ENCODE results near the gene DCST1. TPM values are rescaled to one million over a fixed set of nuclear protein-coding genes. Genes with fewer than 3 reads are reported as not detected.

The DCST1 gene
- polyA plus RNA-seq, 2 of the 4 experiments (the other 2 are of a cell fraction), result 0.06 TPM; not detected in 1

- ATAC-seq, result no peak
- DNase-seq (ENCODE audit: low read depth in 1 of 2, low spot score in 1 of 2), result no peak
- Histone ChIP-seq H3K27ac (peak overlapping the region; percentile 96 to 99), H3K4me1 (peaks cover 74% of the 10 kb centered on the region), H3K4me2 (peak overlapping the region; percentile 76), H3K4me3 (peak overlapping the region; percentile 29), H3K9me3 (no peaks in the 10 kb centered on the region)
- ChIA-PET CTCF (interaction anchor here (0.6 to 2.2 kb wide), 7 partner anchors 67 to 120 kb away, joined by 3 to 8 read pairs (median 3); no protein-coding TSS in a partner anchor), POLR2A (interaction anchor here (0.6 to 2.8 kb wide), 6 partner anchors 9 to 63 kb away, joined by 3 to 23 read pairs (median 12); partner anchors contain the start of genes CKS1B and SHC1)
- TF ChIP-seq ZSCAN20 (CRISPR knock-in tag; IDR thresholded peaks at IDR 0.05), result no peak
- TF ChIP-seq KDM5A (IDR thresholded peaks at IDR 0.05), result no peak
- no peak for TF ChIP-seq NFE2L2 (conservative IDR thresholded peaks at IDR 0.05; ENCODE audit: low read length)
- TF ChIP-seq PHF8 (IDR thresholded peaks at IDR 0.05; ENCODE audit: borderline replicate concordance, low read depth), result no peak
- no peak for TF ChIP-seq NPAS2 (CRISPR knock-in tag; IDR thresholded peaks at IDR 0.05; ENCODE audit: borderline replicate concordance)
- TF ChIP-seq ESRRA (IDR thresholded peaks at IDR 0.05; ENCODE audit: borderline replicate concordance, low read length), result no peak
- TF ChIP-seq ATOH8 (CRISPR knock-in tag; IDR thresholded peaks at IDR 0.05; ENCODE audit: low read depth), result no peak
- no peak for TF ChIP-seq E2F6 (IDR thresholded peaks at IDR 0.05; ENCODE audit: borderline replicate concordance, low read depth)
- no peak for TF ChIP-seq GATA3 (IDR thresholded peaks at IDR 0.05; ENCODE audit: borderline replicate concordance)
- no peak for TF ChIP-seq HEYL (CRISPR knock-in tag; IDR thresholded peaks at IDR 0.05)
- WGBS (ENCODE audit: missing lambda C conversion rate), result 57% methylated on average over 6 of the region's 6 CpGs
- no peak for FAIRE-seq
These were observed 15.7 kb upstream of the DCST1 start for GRCh38 chr1:155017946-155018316.

GRCh38 chr1:155018617-155019348 is 14.8 kb upstream of the DCST1 start:
- Histone ChIP-seq H3K4me1 (peaks cover 74% of the 10 kb centered on the region), H3K4me3 (no peak overlapping the region), H3K9me3 (no peaks in the 10 kb centered on the region), H3K27ac (peak overlapping the region; percentile 96 to 99), H3K4me2 (peak overlapping the region; percentile 76; the same call in 2 of the 3 replicates)
- no peak for DNase-seq (ENCODE audit: low read depth in 1 of 2, low spot score in 1 of 2)
- CTCF ChIA-PET, result interaction anchor here (0.8 to 2.3 kb wide), 2 partner anchors 66 to 276 kb away, joined by 3 to 10 read pairs; no protein-coding TSS in a partner anchor
- POLR2A ChIA-PET, result no interaction called here
- no peak for FAIRE-seq
- TF ChIP-seq SREBF2 (IDR thresholded peaks at IDR 0.05) (no peak), ESRRA (IDR thresholded peaks at IDR 0.05; ENCODE audit: borderline replicate concordance, low read length) (no peak), EHF (CRISPR knock-in tag; IDR thresholded peaks at IDR 0.05) (no peak), REST (IDR thresholded peaks at IDR 0.05) (no peak), PBX3 (IDR thresholded peaks at IDR 0.05) (no peak), MAFK (IDR thresholded peaks at IDR 0.05; ENCODE audit: partially characterized antibody) (peak; percentile 25), HMGXB4 (CRISPR knock-in tag; IDR thresholded peaks at IDR 0.05; ENCODE audit: borderline replicate concordance) (no peak)
- no peak for ATAC-seq
- 80% methylated on average over 8 of the region's 8 CpGs for WGBS (ENCODE audit: missing lambda C conversion rate)

All from A549 (cell line).